Keratinocyte (primary cell): ENCODE measurements around the gene ALK.

Experiments
- EZH2 ChIP-seq: IDR thresholded peaks from one replicate; pipeline ENCODE4 v1.6.1; 2012; ENCODE audit warnings: inconsistent platforms, mild to moderate bottlenecking, low read length, moderate library complexity
- TF ChIP-seq, protein P1 (sequence below), 3 experiments: IDR thresholded peaks in 1 of 3; conservative IDR thresholded peaks in 1 of 3; optimal IDR thresholded peaks in 1 of 3; 2 replicates in 2 of 3; 3 replicates in 1 of 3; pipeline versions ENCODE3 to v1.5.1; 2011; ENCODE audit warnings: low read length in 3 of 3, mild to moderate bottlenecking in 3 of 3, moderate library complexity in 2 of 3, control low read depth in 1 of 3, inconsistent platforms in 1 of 3; ENCODE audit not compliant: insufficient read depth in 2 of 3; ENCODE audit errors: extremely low read depth in 1 of 3

DNA sequence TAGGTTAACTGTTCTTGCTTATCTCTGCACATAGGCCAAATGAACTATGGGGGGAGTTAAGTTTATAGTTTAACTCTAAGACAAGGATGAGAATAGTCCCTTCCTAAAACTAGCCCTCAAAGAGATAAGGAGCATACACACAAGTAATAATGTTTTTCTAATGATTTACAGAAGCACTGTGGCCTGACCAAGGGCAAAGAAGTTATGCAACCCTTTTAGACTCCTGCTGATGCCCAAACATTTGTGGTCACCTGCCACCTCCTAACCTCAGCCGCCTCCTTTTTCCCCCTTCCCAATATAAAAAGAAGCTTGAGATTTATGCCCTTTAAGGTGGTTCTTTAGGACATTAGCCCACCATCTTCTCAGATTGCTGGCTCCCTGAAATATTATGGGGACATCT is 357.7 kb downstream of the ALK start:
- TF ChIP-seq, protein P1, sequence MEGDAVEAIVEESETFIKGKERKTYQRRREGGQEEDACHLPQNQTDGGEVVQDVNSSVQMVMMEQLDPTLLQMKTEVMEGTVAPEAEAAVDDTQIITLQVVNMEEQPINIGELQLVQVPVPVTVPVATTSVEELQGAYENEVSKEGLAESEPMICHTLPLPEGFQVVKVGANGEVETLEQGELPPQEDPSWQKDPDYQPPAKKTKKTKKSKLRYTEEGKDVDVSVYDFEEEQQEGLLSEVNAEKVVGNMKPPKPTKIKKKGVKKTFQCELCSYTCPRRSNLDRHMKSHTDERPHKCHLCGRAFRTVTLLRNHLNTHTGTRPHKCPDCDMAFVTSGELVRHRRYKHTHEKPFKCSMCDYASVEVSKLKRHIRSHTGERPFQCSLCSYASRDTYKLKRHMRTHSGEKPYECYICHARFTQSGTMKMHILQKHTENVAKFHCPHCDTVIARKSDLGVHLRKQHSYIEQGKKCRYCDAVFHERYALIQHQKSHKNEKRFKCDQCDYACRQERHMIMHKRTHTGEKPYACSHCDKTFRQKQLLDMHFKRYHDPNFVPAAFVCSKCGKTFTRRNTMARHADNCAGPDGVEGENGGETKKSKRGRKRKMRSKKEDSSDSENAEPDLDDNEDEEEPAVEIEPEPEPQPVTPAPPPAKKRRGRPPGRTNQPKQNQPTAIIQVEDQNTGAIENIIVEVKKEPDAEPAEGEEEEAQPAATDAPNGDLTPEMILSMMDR (optimal IDR thresholded peaks at IDR 0.05 in 1 of 3, IDR thresholded peaks at IDR 0.05 in 1 of 3, conservative IDR thresholded peaks at IDR 0.05 in 1 of 3; ENCODE audit: extremely low read depth in 1 of 3, insufficient read depth in 2 of 3, low read length in 3 of 3), result no peak
- TF ChIP-seq EZH2, result no peak
